NCI-H446 treated with DMSO at 0.1 percent for 48 hours (cell line): ENCODE measurements around the gene PCTP.

ENCODE experiments used
- DNase-seq: peaks from one replicate; lab custom pipeline; 2025; lab: John Stamatoyannopoulos, UW

The PCTP gene

DNA sequence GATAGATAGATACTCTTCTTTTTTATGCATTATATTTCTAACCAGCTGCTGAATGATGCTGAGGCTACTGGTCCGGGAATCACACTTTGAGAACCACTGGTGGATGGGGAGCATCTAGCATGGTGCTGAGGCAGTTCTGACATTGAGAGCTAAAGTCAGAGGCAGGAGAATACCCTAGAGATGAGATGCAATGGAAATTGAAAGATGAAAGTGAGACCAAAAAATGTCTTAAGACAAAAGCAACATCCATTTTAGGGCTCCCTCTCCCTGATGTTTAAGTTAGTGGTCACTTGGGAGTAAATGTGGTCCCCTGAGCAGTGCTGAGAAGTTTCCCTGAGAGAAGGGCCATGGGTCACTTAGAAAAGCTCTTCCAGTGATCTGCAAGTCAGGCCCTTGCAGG lies 6.8 kb downstream of the PCTP start:
- DNase-seq, result no peak

DNA sequence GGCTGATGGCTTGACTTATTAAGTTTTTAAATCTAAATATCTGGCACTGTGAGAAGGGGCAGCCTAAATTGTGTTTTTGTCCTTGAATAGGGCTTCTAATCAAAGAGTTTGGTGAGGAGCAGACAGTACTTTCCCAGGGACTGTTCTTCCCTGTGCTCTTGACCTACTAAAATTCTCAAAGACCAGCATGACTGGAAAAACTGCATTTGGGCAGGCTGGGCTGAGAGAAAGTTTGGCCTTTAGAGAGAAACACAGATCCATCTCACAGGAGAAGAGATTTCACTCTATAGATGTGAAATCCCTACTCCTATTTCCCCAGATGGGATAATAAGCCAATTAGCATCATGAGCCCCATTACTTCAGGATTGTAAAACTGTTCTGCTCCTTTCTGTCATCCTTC lies 7.3 kb downstream of the PCTP start:
- no peak for DNase-seq

- no peak for DNase-seq
Observed at GRCh38 chr17:55760643-55761355, 9.9 kb downstream of the PCTP start.

DNA sequence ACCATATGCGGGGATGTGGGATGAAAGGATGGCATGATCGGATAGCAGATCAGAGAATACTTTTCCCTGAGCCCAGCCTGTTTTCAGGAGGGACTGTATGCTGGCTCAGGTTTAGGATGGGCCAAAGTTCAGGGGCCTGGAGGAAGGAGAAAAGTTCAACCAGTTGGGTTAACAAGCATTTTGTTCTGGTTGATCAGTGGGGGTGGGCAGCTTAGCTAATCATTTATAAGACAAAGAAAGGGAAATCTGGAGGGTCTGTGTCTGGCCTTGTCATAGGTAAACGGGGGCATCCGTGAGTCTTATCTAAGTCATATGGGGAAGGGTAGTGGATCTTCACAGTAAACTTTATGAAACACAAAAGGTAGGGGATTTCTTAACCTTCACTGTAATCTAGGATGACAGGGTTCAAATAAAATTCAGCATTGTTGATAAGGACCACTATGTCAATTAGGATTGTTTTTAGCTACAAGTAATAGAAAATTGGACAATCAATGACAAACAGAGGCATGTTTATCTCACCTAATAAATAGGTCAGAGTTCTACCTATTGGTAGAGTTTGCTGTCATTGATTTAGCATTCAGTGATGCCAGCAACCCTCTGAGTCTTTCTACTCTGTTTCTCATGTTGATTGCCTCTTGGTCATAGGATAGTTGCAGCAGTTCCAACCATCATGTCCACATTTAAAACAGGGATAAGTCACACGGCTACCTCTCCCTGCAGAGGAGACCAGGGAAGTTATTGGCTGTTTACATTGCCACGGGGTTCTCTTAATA lies 11.4 kb downstream of the PCTP start:
- no peak for DNase-seq

- no peak for DNase-seq
Observed at GRCh38 chr17:55763856-55764255, 13.0 kb downstream of the PCTP start.

DNA sequence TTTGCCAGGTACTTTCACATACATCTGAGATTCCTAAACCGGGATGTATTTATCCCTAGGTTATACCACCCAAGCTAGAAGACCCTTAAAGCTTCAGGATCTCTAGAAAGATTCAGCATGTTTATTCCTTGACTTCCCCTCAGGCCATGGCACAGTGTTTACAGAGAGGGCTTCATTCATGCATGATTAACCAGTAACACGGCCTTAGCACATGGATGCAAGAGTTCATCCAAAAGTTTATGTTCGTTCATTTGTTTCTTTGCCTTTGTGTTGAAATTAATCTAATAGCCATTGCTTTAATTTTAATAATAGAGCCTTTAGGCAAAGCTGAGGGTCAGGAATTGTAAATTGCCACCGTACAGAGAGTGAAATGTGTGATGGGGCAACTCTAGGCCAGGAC lies 13.8 kb downstream of the PCTP start:
- no peak for DNase-seq

GRCh38 chr17:55765472-55765871 lies 14.6 kb downstream of the PCTP start:
- no peak for DNase-seq

DNA sequence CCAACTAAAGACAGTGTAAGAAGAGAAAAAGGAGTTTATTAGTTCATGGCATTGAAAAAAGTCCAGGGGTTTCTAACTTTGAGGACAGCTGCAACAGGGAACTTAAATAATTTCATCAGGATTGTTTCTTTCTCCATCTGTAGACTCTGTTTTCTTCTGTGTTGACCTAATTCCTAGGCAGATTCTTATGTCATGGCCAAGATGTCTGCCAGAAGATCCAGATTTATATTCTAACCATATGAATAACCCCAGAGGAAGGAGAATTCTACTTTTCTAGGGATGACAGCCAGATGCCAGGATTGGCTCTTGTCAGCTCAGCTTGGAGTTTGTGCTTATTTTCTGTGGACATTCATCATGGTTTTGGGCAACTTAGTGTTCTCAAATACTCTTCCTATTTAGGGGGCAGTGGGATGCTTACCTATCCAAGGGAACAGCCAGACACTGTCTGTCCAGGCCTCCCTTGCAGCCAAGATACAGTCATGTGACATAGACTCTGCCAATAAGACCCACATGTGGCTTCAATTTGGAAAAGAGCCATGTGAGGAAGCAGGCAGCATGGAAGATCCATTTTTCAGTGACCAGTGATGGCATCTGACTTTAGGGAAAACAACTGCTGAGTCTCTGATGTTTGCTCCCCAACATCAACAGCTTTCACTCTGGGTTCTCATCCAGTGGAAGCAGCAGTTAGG lies 18.2 kb downstream of the PCTP start:
- DNase-seq, result no peak

- DNase-seq, result no peak
Observed at GRCh38 chr17:55769625-55770000, 18.8 kb downstream of the PCTP start.

DNA sequence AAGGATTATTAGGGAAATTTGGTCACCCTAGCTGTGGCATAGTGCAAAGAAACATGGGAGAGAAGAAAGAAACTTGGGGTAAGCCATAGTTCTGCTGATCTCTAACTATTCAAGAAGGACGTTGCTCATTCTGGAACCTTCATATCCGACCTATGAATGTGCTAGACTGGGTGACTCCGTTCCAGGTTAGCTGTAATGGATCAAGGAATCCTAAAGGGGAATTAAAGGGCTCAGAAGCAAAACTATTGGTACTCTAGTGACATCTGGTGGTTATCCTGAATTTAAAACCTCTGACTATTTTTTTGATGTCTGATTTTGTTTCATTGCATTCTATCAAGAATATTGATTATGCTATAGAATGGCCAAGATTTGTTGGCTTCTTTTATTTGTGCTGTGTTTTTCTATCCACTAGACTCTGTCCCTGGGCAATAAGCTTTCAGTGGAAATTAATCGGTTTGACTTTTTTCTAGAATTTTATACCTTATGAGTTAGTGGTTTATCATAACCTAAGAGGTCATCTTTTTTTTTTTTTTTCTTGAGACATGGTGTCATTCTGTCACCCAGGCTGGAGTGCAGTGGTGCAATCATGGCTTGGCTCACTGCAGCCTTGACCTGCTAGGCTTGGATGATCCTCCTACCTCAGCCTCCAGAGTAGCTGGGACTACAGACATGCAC lies 19.5 kb downstream of the PCTP start:
- peak; percentile 2 for DNase-seq

- no peak for DNase-seq
Observed at GRCh38 chr17:55772086-55772485, 21.2 kb downstream of the PCTP start.

DNA sequence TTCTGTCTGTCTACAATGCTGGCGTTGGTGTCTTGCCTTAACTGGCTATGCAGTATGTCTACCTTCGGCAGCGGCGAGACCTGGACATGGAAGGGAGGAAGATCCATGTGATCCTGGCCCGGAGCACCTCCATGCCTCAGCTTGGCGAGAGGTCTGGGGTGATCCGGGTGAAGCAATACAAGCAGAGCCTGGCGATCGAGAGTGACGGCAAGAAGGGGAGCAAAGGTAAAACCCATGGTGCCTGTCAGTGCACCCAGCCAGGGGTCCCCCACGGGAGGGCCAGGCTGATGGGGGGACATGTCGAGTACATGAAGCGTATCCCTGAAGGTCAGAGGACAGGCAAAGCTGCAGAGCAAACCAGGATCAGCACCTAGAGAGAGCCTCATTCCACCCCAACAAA lies 22.8 kb downstream of the PCTP start:
- no peak for DNase-seq

DNA sequence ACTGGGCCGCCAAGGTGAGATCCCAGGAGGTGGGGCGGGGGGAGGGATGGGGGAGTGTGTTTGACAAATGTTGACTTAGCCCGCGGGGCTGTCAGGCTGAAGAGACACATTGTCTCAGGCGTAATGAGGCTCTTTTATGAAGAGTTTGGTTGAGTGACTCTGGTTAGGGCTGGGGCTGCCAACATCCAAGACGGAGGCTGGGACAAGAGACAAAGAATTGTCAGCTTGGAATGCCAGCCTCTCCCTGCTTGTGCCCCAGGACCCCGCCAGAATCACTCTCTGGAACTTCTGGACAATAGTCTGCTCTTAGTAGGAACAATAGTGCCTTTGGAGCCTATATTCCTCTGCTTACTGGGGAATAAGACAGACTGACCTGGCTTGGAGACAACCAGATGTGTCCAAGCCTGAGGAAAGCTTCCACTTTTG lies 24.0 kb downstream of the PCTP start:
- DNase-seq, result no peak

- no peak for DNase-seq
Observed at GRCh38 chr17:55776271-55776670, 25.4 kb downstream of the PCTP start.

DNA sequence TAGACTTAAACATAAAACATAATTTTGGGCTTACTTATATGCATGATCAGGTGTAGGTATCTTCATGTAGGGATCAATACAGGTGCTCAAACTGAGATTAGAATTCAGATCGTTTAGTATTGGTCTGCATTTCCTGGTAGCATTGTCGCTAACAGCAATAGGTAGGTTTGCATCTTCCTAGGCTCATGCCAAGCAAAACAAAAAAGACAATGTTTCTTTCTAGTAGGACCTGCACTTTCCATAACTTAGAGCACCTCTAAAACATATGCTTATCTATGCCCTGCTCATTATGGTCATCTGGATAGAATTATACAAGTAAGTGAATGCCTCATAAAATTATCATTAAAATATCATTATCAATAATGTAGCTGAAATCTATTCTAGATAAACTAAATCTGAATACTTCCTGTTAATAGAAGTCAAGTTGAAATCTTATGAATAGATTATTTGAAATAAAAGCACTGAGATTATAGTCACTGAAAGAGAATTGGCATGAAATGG lies 26.7 kb downstream of the PCTP start:
- DNase-seq, result no peak

DNA sequence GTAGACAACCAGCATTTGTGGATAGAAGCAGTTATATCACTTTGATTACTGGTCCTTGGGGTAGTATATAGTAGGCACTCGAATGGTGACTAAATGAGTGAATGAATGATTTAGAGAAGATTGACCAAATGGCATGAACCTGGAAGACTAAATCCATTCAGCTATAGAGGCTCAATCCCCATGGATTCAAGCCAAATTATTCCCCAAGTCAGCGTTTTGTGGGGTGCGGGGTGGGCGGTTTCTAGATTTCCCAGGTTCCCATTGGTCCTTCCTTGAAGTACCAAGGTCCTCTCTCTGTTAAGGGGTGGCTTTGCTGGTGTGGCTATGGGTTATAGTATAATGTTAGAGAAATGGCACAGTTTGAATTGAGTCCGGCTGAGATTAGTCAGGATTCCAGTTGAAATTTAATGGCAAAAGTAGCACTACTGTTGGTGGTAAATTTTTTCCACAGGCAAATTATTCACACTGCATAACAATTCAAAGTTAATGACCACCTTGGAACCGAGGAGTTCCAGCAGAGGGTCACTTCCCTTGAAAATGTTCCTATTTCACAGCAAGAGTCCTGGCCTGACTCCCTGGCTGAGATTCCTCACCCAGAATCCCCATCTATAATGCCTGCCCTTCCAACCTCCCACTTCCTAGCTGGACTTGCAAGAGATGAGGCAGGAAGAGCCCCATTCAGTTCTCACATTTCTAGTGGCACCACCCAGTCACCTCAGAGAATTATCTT lies 27.7 kb downstream of the PCTP start:
- no peak for DNase-seq

- no peak for DNase-seq
Observed at GRCh38 chr17:55783684-55784245, 32.9 kb downstream of the PCTP start.

GRCh38 chr17:55784666-55785065 lies 33.8 kb downstream of the PCTP start:
- DNase-seq, result no peak

DNA sequence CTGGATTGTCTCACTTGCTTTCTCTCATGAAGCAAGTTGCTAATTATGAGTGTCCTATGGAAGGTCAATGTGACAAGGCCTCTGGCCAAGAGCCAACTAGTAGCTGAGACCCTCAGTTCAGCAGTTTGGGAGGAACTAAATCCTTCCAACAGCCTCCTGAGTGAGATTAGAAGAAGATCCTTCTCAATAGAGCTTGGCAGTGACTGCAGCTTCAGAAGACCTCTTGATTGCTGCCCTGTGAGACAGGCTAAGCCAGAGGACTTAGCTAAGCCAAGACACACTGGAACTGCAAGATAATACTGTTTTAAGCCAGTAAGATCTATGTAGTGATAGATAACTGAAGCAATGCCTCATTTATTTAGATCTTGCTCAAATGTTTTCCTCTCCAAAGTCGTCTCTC lies 34.3 kb downstream of the PCTP start:
- no peak for DNase-seq

DNA sequence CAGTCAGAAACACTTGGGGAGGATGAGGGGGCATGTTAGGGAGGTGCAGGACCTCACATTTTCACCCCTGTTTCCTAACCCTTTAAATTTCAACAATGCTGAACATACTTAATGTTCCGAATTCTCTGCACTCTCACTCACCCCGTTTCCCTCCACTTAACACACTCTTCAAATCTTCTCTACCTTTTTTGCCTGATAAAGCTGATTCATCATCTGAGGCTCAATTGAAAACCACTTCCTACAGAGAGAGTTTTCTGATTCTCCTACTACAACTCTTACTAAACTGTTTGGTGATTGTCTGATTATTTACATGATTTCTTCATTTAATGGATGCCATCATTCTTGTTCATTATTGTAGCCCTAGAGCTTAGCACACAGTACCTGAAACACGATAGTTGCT lies 42.4 kb downstream of the PCTP start:
- no peak for DNase-seq

GRCh38 chr17:55794725-55795482 lies 44.1 kb downstream of the PCTP start:
- DNase-seq, result no peak
